GM23338 (cell line): ENCODE measurements around the gene LACRT. TPM values are rescaled to one million over a fixed set of nuclear protein-coding genes. Genes with fewer than 3 reads are reported as not detected.

Experiments used
- ATAC-seq: fragments of 200-7000 bp; cut with Tn5 transposase; 3 replicates; pipeline ENCODE4 v1.9.1; 2020
- DNase-seq: peaks from one replicate; pipeline ENCODE4 v3.0.0-alpha.2; 2015; ENCODE audit warnings: low spot score
- H2AFZ ChIP-seq: fragments of 200-600 bp; sonication (generic); 2 replicates; pipeline ENCODE4 v1.8.0; 2016; ENCODE audit warnings: antibody characterized with exemption, mild to moderate bottlenecking, moderate library complexity
- H3F3A ChIP-seq: fragments of 200-600 bp; sonication (generic); replicated peaks from 2 replicates; pipeline ENCODE4 v1.8.0; 2017; ENCODE audit warnings: antibody characterized with exemption, mixed run types, low read depth
- H3K27ac ChIP-seq: fragments of 200-600 bp; sonication (generic); 2 replicates; pipeline ENCODE4 v1.6.1; 2016; ENCODE audit warnings: low read depth
- H3K27me3 ChIP-seq: fragments of 200-600 bp; sonication (generic); 2 replicates; pipeline ENCODE4 v1.8.0; 2016; ENCODE audit warnings: mild to moderate bottlenecking, mixed run types, moderate library complexity; ENCODE audit not compliant: insufficient read depth
- H3K36me3 ChIP-seq: fragments of 200-600 bp; sonication (generic); 2 replicates; pipeline ENCODE4 v1.8.0; 2016; ENCODE audit warnings: mild to moderate bottlenecking; ENCODE audit not compliant: insufficient read depth
- H3K4me1 ChIP-seq: fragments of 200-600 bp; sonication (generic); 2 replicates; pipeline ENCODE4 v1.8.0; 2016; ENCODE audit warnings: mild to moderate bottlenecking, moderate library complexity; ENCODE audit not compliant: insufficient read depth
- H3K4me2 ChIP-seq: fragments of 200-600 bp; sonication (generic); 2 replicates; pipeline ENCODE4 v1.7.1; 2017; ENCODE audit warnings: mixed run types
- H3K4me3 ChIP-seq: fragments of 200-600 bp; sonication (generic); 2 replicates; pipeline ENCODE4 v1.6.1; 2016; ENCODE audit warnings: mixed run types
- H3K79me2 ChIP-seq: fragments of 200-600 bp; sonication (generic); replicated peaks from 2 replicates; pipeline ENCODE4 v1.8.0; 2017; ENCODE audit warnings: mild to moderate bottlenecking; ENCODE audit not compliant: insufficient read depth
- H3K9me2 ChIP-seq: fragments of 200-600 bp; sonication (generic); 2 replicates; pipeline ENCODE4 v1.8.0; 2017; ENCODE audit not compliant: insufficient read depth
- H4K20me1 ChIP-seq: fragments of 200-600 bp; sonication (generic); replicated peaks from 2 replicates; pipeline ENCODE4 v1.8.0; 2017; ENCODE audit warnings: mild to moderate bottlenecking; ENCODE audit not compliant: insufficient read depth
- H3K27ac Mint-ChIP-seq: 2 replicates; pipeline ENCODE4 v1.8.0; 2020; ENCODE audit warnings: inconsistent platforms, mild to moderate bottlenecking, moderate library complexity, mixed read lengths
- H3K27me3 Mint-ChIP-seq: 3 replicates; pipeline ENCODE4 v1.8.0; 2022; ENCODE audit warnings: low read depth, mild to moderate bottlenecking, moderate library complexity, mixed read lengths, inconsistent platforms; ENCODE audit not compliant: insufficient read depth, poor library complexity
- H3K36me3 Mint-ChIP-seq: 3 replicates; pipeline ENCODE4 v1.8.0; 2021; ENCODE audit warnings: low read depth, mild to moderate bottlenecking, inconsistent platforms, moderate library complexity, mixed read lengths
- H3K4me1 Mint-ChIP-seq: 3 replicates; pipeline ENCODE4 v1.8.0; 2020; ENCODE audit warnings: mild to moderate bottlenecking, inconsistent platforms, mixed read lengths
- H3K4me3 Mint-ChIP-seq: 3 replicates; pipeline ENCODE4 v1.8.0; 2021; ENCODE audit warnings: moderate library complexity, mild to moderate bottlenecking, inconsistent platforms, mixed read lengths
- H3K9me3 Mint-ChIP-seq: 3 replicates; pipeline ENCODE4 v1.8.0; 2020; ENCODE audit warnings: moderate library complexity, mild to moderate bottlenecking, inconsistent platforms, mixed read lengths
- CREB1 ChIP-seq: fragments of 250-450 bp; sonication (Bioruptor Pico); IDR thresholded peaks from 2 replicates; pipeline ENCODE4 v1.5.0; 2020; ENCODE audit warnings: low read depth, mild to moderate bottlenecking, moderate library complexity
- EZH2 ChIP-seq: fragments of 200-600 bp; sonication (generic); IDR thresholded peaks from one replicate; pipeline ENCODE4 v1.8.0; 2017; ENCODE audit warnings: antibody characterized with exemption, mild to moderate bottlenecking, low read depth; ENCODE audit not compliant: unreplicated experiment
- EZH2phosphoT487 ChIP-seq: fragments of 200-600 bp; sonication (generic); IDR thresholded peaks from one replicate; pipeline ENCODE4 v1.8.1; 2018; ENCODE audit warnings: antibody characterized with exemption; ENCODE audit not compliant: unreplicated experiment
- JUNB ChIP-seq: IDR thresholded peaks from one replicate; pipeline ENCODE4 v1.6.1; 2016; ENCODE audit warnings: antibody characterized with exemption; ENCODE audit not compliant: unreplicated experiment
- NANOG ChIP-seq: IDR thresholded peaks from 2 replicates; pipeline ENCODE4 v1.6.1; 2016; ENCODE audit warnings: antibody characterized with exemption, borderline replicate concordance
- POLR2AphosphoS5 ChIP-seq: IDR thresholded peaks from 2 replicates; pipeline ENCODE4 v1.6.1; 2016; ENCODE audit warnings: antibody characterized with exemption, low read depth
- STAT1 ChIP-seq: IDR thresholded peaks from one replicate; pipeline ENCODE4 v1.6.1; 2016; ENCODE audit warnings: antibody characterized with exemption; ENCODE audit not compliant: unreplicated experiment
- ZNF114 ChIP-seq: fragments of 250-450 bp; sonication (Bioruptor Pico); IDR thresholded peaks from 2 replicates; pipeline ENCODE4 v1.5.0; 2020; ENCODE audit warnings: mild to moderate bottlenecking, moderate library complexity
- ZNF331 ChIP-seq: fragments of 250-450 bp; sonication (Bioruptor Pico); IDR thresholded peaks from 2 replicates; pipeline ENCODE4 v1.5.0; 2020; ENCODE audit warnings: low read depth, mild to moderate bottlenecking, moderate library complexity
- polyA plus RNA-seq: library from polyadenylated mRNA; unstranded; fragments of >200 nt; fragmentation: Nextera tagmentation; extraction: Ambion mirVana; gene quantifications from 2 replicates; pipeline ENCODE4 v1.2.1, GENCODE V29; 2016
- total RNA-seq: library from RNA; depleted of rRNA; stranded (reverse); fragments of >200 nt; shearing (Covaris generic); gene quantifications from 2 replicates; pipeline ENCODE4 v1.2.3, GENCODE V29; 2014
- TF ChIP-seq, protein P1 (sequence below): IDR thresholded peaks from one replicate; pipeline ENCODE4 v1.6.1; 2018; ENCODE audit warnings: antibody characterized with exemption; ENCODE audit not compliant: unreplicated experiment
- TF ChIP-seq, protein P2 (sequence below): fragments of 250-450 bp; sonication (Bioruptor Pico); IDR thresholded peaks from 2 replicates; pipeline ENCODE4 v1.5.0; 2020; ENCODE audit warnings: mild to moderate bottlenecking, moderate library complexity
- TF ChIP-seq, protein P3 (sequence below): IDR thresholded peaks from 2 replicates; pipeline ENCODE4 v1.6.1; 2016; ENCODE audit warnings: antibody characterized with exemption
- TF ChIP-seq, protein P4 (sequence below), 2 experiments: fragments of 200-600 bp in 1 of 2; sonication (generic) in 1 of 2; conservative IDR thresholded peaks; 2 replicates each; pipeline versions ENCODE4 v1.5.1 to v1.6.1; 2016 to 2017; ENCODE audit warnings: antibody characterized with exemption in 2 of 2, low read depth in 2 of 2, mild to moderate bottlenecking in 2 of 2, moderate library complexity in 1 of 2

Gene LACRT
- total and polyA plus RNA-seq, 2 experiments from 2014 or later, result not detected

DNA sequence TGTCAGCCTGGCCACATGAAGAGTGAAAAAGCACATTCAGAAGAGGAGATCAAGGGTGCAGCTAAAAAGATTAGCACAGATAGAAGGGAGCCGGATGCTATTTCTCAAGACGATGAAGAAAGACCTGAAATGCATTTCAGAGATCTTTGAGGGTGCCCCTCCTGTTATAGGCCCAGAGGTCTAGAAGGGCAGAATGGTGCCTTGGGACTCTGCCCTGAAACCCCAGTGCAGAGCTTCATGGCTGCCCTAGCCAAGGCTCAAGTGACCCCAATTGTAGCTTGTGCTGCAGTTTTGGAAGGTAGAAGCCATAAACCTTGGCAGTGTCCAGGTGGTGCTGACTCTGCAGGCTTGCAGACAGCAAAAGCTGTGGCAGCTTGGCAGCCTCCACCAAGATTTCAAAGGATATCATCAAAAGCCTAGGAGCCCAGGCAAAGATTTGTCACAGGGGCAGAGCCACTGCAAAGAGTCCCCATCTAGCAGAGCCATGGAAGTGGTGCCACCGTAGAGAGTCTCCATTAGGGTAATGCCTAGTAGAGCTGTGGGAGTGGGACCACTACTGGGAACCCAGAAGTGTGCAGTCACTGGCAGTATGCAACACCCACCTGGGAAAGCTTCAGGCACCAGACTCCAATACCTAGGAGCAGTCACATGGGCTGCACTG is 6.4 kb downstream of the LACRT start:
- H3K4me3 Mint-ChIP-seq, result no peak overlapping the region
- no peaks in the 10 kb centered on the region for H4K20me1 ChIP-seq
- H3K4me2 ChIP-seq, result no peak overlapping the region
- DNase-seq (no peak), ATAC-seq (no peak)
- H3K27me3 Mint-ChIP-seq, result peaks cover 5% of the 10 kb centered on the region
- H3K9me3 Mint-ChIP-seq, result peaks cover 27% of the 10 kb centered on the region
- H3K27me3 ChIP-seq, result no peaks in the 10 kb centered on the region
- H3K4me1 ChIP-seq, result no peaks in the 10 kb centered on the region
- 0 out of 2 replicates have a peak, but pooled peaks cover 6% of the 10 kb centered on the region for H3K9me2 ChIP-seq
- no peak overlapping the region for H3K4me3 ChIP-seq
- TF ChIP-seq, protein P1, sequence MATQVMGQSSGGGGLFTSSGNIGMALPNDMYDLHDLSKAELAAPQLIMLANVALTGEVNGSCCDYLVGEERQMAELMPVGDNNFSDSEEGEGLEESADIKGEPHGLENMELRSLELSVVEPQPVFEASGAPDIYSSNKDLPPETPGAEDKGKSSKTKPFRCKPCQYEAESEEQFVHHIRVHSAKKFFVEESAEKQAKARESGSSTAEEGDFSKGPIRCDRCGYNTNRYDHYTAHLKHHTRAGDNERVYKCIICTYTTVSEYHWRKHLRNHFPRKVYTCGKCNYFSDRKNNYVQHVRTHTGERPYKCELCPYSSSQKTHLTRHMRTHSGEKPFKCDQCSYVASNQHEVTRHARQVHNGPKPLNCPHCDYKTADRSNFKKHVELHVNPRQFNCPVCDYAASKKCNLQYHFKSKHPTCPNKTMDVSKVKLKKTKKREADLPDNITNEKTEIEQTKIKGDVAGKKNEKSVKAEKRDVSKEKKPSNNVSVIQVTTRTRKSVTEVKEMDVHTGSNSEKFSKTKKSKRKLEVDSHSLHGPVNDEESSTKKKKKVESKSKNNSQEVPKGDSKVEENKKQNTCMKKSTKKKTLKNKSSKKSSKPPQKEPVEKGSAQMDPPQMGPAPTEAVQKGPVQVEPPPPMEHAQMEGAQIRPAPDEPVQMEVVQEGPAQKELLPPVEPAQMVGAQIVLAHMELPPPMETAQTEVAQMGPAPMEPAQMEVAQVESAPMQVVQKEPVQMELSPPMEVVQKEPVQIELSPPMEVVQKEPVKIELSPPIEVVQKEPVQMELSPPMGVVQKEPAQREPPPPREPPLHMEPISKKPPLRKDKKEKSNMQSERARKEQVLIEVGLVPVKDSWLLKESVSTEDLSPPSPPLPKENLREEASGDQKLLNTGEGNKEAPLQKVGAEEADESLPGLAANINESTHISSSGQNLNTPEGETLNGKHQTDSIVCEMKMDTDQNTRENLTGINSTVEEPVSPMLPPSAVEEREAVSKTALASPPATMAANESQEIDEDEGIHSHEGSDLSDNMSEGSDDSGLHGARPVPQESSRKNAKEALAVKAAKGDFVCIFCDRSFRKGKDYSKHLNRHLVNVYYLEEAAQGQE, result no peak
- no peak for TF ChIP-seq EZH2
- no peak for TF ChIP-seq ZNF114
- TF ChIP-seq EZH2phosphoT487, result no peak
- TF ChIP-seq, protein P2, sequence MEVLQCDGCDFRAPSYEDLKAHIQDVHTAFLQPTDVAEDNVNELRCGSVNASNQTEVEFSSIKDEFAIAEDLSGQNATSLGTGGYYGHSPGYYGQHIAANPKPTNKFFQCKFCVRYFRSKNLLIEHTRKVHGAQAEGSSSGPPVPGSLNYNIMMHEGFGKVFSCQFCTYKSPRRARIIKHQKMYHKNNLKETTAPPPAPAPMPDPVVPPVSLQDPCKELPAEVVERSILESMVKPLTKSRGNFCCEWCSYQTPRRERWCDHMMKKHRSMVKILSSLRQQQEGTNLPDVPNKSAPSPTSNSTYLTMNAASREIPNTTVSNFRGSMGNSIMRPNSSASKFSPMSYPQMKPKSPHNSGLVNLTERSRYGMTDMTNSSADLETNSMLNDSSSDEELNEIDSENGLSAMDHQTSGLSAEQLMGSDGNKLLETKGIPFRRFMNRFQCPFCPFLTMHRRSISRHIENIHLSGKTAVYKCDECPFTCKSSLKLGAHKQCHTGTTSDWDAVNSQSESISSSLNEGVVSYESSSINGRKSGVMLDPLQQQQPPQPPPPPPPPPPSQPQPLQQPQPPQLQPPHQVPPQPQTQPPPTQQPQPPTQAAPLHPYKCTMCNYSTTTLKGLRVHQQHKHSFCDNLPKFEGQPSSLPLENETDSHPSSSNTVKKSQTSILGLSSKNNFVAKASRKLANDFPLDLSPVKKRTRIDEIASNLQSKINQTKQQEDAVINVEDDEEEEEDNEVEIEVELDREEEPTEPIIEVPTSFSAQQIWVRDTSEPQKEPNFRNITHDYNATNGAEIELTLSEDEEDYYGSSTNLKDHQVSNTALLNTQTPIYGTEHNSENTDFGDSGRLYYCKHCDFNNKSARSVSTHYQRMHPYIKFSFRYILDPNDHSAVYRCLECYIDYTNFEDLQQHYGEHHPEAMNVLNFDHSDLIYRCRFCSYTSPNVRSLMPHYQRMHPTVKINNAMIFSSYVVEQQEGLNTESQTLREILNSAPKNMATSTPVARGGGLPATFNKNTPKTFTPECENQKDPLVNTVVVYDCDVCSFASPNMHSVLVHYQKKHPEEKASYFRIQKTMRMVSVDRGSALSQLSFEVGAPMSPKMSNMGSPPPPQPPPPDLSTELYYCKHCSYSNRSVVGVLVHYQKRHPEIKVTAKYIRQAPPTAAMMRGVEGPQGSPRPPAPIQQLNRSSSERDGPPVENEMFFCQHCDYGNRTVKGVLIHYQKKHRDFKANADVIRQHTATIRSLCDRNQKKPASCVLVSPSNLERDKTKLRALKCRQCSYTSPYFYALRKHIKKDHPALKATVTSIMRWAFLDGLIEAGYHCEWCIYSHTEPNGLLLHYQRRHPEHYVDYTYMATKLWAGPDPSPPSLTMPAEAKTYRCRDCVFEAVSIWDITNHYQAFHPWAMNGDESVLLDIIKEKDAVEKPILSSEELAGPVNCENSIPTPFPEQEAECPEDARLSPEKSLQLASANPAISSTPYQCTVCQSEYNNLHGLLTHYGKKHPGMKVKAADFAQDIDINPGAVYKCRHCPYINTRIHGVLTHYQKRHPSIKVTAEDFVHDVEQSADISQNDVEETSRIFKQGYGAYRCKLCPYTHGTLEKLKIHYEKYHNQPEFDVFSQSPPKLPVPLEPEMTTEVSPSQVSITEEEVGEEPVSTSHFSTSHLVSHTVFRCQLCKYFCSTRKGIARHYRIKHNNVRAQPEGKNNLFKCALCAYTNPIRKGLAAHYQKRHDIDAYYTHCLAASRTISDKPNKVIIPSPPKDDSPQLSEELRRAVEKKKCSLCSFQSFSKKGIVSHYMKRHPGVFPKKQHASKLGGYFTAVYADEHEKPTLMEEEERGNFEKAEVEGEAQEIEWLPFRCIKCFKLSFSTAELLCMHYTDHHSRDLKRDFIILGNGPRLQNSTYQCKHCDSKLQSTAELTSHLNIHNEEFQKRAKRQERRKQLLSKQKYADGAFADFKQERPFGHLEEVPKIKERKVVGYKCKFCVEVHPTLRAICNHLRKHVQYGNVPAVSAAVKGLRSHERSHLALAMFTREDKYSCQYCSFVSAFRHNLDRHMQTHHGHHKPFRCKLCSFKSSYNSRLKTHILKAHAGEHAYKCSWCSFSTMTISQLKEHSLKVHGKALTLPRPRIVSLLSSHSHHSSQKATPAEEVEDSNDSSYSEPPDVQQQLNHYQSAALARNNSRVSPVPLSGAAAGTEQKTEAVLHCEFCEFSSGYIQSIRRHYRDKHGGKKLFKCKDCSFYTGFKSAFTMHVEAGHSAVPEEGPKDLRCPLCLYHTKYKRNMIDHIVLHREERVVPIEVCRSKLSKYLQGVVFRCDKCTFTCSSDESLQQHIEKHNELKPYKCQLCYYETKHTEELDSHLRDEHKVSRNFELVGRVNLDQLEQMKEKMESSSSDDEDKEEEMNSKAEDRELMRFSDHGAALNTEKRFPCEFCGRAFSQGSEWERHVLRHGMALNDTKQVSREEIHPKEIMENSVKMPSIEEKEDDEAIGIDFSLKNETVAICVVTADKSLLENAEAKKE (CRISPR knock-in tag), result no peak
- TF ChIP-seq JUNB, result no peak
- no peak for TF ChIP-seq ZNF331 (CRISPR knock-in tag)
- TF ChIP-seq POLR2AphosphoS5, result no peak
- TF ChIP-seq NANOG, result no peak
- no peak for TF ChIP-seq STAT1
- TF ChIP-seq CREB1 (CRISPR knock-in tag), result no peak
- TF ChIP-seq, protein P3, sequence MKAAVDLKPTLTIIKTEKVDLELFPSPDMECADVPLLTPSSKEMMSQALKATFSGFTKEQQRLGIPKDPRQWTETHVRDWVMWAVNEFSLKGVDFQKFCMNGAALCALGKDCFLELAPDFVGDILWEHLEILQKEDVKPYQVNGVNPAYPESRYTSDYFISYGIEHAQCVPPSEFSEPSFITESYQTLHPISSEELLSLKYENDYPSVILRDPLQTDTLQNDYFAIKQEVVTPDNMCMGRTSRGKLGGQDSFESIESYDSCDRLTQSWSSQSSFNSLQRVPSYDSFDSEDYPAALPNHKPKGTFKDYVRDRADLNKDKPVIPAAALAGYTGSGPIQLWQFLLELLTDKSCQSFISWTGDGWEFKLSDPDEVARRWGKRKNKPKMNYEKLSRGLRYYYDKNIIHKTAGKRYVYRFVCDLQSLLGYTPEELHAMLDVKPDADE, result no peak
- TF ChIP-seq, protein P4, sequence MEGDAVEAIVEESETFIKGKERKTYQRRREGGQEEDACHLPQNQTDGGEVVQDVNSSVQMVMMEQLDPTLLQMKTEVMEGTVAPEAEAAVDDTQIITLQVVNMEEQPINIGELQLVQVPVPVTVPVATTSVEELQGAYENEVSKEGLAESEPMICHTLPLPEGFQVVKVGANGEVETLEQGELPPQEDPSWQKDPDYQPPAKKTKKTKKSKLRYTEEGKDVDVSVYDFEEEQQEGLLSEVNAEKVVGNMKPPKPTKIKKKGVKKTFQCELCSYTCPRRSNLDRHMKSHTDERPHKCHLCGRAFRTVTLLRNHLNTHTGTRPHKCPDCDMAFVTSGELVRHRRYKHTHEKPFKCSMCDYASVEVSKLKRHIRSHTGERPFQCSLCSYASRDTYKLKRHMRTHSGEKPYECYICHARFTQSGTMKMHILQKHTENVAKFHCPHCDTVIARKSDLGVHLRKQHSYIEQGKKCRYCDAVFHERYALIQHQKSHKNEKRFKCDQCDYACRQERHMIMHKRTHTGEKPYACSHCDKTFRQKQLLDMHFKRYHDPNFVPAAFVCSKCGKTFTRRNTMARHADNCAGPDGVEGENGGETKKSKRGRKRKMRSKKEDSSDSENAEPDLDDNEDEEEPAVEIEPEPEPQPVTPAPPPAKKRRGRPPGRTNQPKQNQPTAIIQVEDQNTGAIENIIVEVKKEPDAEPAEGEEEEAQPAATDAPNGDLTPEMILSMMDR (conservative IDR thresholded peaks at IDR 0.05; ENCODE audit: low read depth in 2 of 2), result no peak
- no peaks in the 10 kb centered on the region for H3K36me3 ChIP-seq
- no peak overlapping the region for H3K27ac Mint-ChIP-seq
- H3K36me3 Mint-ChIP-seq, result peaks cover 17% of the 10 kb centered on the region
- H3K27ac ChIP-seq, result no peak overlapping the region
- H3K4me1 Mint-ChIP-seq, result peaks cover 2% of the 10 kb centered on the region; the same call in 2 of the 3 replicates
- no peaks in the 10 kb centered on the region for H3K79me2 ChIP-seq
- H2AFZ ChIP-seq, result no peak overlapping the region
- no peaks in the 10 kb centered on the region for H3F3A ChIP-seq
